A549 treated with ZK216348 at 1 μM for 4 hours (cell line): ENCODE measurements around the gene OXCT2. TPM values are rescaled to one million over a fixed set of nuclear protein-coding genes. Genes with fewer than 3 reads are reported as not detected.

Source experiments
- total RNA-seq: library from RNA; stranded (reverse); fragments of 200-300 nt; extraction: Qiagen RNA extraction; gene quantifications from 5 replicates; pipeline ENCODE4 v1.2.3, GENCODE V29; 2022; ENCODE audit warnings: low read depth

OXCT2 gene
- total RNA-seq = 0.25 to 0.73 TPM (median 0.62 TPM) in 5 replicates

DNA sequence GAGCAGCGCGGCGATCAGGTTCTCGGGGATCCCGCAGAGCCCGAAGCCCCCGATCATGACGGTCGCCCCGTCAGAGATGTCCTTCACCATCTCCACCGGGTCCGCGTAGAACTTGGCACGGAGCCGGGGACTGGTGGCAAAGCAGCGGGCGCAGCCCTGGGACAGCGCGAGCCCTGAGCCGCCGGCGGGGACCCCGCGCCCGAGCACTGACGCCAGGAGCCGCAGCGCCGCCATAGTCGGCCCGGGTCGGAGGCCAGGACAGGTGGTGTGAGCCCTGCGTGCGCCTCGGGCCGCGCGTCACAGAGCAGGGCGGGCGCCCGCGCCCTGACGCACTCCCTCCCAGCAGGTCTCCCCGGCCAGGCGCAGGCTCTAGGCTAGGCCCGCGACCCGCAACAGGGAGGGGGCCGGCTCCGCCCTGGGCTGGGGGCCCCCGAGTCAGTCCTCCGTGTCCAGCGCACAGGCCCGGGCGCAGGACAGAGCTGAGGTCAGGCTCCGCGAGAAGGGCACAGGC lies at the start of gene OXCT2:
OXCT2 (minus strand) TSS at position 327 of the 511 bp plus-strand sequence; CDS start at position 234, 93 bp downstream.

DNA sequence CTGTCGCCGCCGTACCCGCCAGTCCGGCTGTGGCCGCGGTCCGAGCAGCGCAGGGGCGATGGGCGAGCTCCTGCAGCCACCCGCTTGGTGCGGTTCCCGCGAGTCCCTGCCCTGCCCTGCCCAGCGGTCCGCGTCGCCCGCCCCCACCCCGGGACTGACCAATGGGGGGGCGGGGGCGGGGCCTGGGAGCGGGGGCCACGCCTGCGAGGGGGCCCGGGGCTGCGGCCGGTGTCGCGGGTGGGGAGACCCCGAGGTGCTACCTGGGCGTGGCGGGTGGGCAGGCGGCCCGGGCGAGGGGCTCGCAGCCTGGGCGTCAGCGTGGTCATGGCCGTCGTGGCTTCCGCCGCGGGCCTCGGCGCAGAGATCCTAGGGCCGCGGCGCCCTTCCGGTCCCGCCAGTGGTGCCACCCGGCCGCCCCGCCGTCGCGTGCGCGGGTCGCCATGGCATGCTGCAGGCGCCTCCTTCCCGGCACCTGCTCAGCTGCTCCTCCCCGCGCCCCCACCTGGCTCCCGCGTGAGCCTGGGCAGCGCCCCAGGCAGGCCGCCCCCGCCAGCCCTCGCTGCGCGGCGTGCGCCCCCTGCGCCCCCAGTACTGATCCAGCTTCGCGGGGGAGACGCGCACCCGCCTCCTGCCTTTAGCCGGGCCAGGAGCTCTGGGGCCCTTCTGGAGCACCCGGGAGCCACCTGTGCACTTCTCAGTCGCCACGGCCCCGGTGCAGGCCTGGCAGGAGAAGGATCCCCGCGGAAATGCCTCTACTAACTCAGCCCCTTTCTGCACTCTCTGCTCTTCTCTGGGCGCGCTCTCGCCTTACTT lies 17.8 kb upstream of the OXCT2 start, which contains the start of gene BMP8B:
BMP8B (minus strand) TSS at position 108 of the 813 bp plus-strand sequence. CDS start 380 bp downstream, outside the sequence.

DNA sequence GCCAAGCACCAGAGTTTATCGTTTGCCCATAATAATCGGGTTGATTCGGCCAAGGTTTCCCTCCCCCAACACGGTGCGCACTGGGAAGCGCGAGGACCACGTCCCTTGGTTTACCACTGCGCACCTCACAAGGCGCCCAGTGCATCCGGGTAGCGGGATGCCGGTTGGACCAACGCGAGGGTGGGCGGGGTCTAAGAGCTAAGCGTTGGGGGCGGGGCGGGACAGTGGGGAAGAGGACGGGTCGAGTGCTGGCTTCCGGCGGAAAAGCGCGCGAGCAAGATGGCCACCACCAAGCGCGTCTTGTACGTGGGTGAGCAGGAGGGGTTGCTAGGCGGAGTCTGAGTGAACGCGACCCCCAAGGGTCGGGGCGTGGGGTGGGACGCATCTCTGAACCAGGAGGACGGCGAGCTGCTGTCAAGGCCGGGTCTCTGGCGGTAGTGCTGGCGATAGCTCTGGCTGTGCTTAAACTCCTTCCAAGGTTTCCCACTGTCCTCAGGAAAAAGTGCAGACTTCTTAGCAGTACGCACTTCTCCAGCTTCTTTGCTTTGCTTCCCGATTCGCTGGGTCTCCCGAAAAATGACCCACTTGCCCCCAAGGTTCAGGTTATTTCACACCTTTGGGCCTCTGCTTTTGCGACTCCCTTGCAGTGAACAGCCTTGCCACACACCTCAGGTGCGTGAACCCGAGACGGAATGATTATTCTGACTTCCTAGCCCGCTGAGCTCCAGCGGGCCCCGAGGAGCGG lies 32.4 kb downstream of the OXCT2 start, which contains the start of gene PPIE:
PPIE (plus strand) TSS at position 261 of the 745 bp plus-strand sequence; CDS start at position 280, 19 bp downstream.

Other genes starting within 250 kb of the OXCT2 start
- 117 to 173 TPM (median 127 TPM) in 5 replicates for gene PABPC4, start 194.6 kb downstream of the OXCT2 start, total RNA-seq
- gene HEYL, start 131.7 kb downstream of the OXCT2 start, total RNA-seq = 2.8 to 3.9 TPM (median 3.5 TPM) in 5 replicates
- not detected in 5 replicates for gene NT5C1A, start 99.2 kb downstream of the OXCT2 start, total RNA-seq
- gene HPCAL4, start 79.9 kb downstream of the OXCT2 start, total RNA-seq = 0.19 to 0.36 TPM (median 0.26 TPM) in 5 replicates
- 39.4 to 41.3 TPM (median 40.1 TPM) in 5 replicates for gene PPIE, start 32.5 kb downstream of the OXCT2 start, total RNA-seq
- 3.7 to 5.4 TPM (median 4.5 TPM) in 5 replicates for gene BMP8B, start 17.5 kb upstream of the OXCT2 start, total RNA-seq
- 14.0 to 20.2 TPM (median 16.3 TPM) in 5 replicates for gene TRIT1, start 112.2 kb upstream of the OXCT2 start, total RNA-seq
- gene MYCL, start 130.6 kb upstream of the OXCT2 start, total RNA-seq = 0.62 to 1.6 TPM (median 1.4 TPM) in 5 replicates
- gene MFSD2A, start 183.8 kb upstream of the OXCT2 start, total RNA-seq = 3.8 to 5.2 TPM (median 4.3 TPM) in 5 replicates